Gastrocnemius medialis (tissue), 4 donors: ENCODE data around the gene ABHD17C.

Experiments
- CTCF ChIP-seq, 5 experiments: fragments of 450-650 bp in 3 of 5; fragments of 200-600 bp in 2 of 5; sonication (generic) in 2 of 5; IDR thresholded peaks in 4 of 5; conservative IDR thresholded peaks in 1 of 5; 1 replicate in 4 of 5; 2 replicates in 1 of 5; pipeline ENCODE4 v1.5.1; 2016 to 2019; ENCODE audit warnings: antibody characterized with exemption in 5 of 5, mild to moderate bottlenecking in 3 of 5, moderate library complexity in 3 of 5
- POLR2A ChIP-seq, 2 donors: fragments of 450-650 bp; IDR thresholded peaks; one replicate each; pipeline ENCODE4 v1.6.1; 2017; ENCODE audit warnings: antibody characterized with exemption in 2 of 2, mild to moderate bottlenecking in 2 of 2, moderate library complexity in 2 of 2

DNA sequence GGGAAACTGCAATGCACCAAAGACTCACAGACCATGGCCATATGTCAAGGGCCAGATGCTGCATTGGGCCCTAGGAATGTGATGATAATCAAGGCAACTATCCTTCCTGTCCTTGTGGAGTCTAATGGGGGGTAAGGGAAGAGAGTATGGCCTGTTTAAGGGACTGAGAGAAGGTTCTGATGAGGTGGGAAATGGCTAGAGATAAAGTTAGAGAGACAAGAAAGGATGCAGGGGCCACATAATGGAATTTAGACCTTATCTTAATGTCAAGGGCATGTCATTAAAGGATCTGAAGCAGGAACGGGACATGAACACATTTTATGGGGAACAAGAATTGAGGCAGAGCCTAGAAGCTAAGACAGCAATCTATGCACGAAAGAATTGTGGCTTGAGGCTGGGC lies 30.0 kb upstream of the ABHD17C start:
- TF ChIP-seq CTCF (IDR thresholded peaks at IDR 0.05 in 4 of 5, conservative IDR thresholded peaks at IDR 0.05 in 1 of 5) (no peak), POLR2A (IDR thresholded peaks at IDR 0.05) (no peak)
